HG02610 (cell line): Measurements from ENCODE around the gene ATG9B.

Experiments
- ATAC-seq: cut with Tn5 transposase; IDR thresholded peaks from one replicate; pipeline ENCODE4 v1.9.1; 2021; ENCODE audit warnings: mild to moderate bottlenecking, moderate library complexity; ENCODE audit not compliant: unreplicated experiment

Gene ATG9B

GRCh38 chr7:150988230-150989226 lies 35.8 kb downstream of the ATG9B start:
- ATAC-seq: no peak

DNA sequence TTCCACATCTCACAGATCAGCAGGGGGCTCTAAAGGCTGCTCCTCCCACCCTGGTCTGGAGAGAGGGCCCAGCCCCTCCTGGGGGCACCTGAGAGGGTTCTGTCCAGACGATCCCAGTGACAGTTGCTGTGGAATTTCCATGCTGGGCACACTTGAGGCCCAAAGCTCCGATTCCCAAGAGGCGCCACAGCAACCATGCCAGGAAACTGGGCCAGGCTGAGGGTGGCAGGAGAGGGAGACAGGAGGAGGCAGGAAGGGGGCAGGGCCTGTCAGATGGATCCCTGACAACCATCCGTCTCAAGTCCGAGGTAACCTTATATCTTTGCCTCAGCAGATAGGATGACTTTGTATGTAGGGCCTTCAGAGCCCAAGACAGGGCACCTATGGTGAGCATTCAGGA lies 37.7 kb downstream of the ATG9B start:
- no peak for ATAC-seq

- no peak for ATAC-seq
Measured at GRCh38 chr7:150986099-150986512, 38.2 kb downstream of the ATG9B start.

DNA sequence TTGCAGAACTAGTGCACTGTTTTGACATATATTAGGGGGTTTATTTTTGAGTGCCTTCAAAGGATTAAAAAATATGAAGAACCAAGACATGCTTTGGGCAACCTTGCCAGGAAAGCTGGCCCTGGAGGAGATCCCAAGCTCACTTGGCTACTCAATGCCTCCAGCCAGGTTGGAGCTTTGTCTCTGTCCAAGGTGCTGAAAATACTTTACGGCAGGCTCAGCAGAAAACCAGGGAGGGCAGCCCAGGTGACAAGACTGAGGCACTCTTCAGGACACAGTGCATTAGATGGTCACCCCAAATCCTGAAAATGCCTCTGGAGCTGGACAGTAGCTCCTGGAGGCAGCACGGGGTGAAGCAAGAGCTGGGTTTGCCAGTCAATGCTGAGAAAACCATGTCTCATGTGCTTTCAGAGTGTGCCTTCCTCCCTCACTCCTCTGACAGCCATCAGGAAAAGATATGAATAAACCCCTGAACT lies 40.4 kb downstream of the ATG9B start:
- ATAC-seq: no peak

DNA sequence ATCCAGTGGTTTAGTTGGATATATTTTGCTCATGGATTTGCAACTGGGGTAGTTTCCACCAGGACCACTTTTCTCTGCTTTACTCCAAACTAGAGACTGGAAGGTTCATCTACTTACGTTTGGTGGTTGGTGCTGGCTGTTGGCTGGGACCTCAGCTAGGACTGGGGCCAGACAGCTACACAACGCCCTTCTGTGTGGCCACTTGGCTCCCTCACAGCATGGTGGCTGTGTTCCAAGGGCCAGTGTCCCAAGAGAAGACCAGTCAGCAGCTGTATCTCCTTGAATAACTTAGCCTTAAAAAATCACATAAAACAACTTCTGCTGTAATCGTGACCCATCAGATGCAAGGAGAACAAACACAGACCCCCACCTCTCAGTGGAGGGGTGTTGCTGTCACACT lies 41.9 kb downstream of the ATG9B start:
- ATAC-seq: no peak

DNA sequence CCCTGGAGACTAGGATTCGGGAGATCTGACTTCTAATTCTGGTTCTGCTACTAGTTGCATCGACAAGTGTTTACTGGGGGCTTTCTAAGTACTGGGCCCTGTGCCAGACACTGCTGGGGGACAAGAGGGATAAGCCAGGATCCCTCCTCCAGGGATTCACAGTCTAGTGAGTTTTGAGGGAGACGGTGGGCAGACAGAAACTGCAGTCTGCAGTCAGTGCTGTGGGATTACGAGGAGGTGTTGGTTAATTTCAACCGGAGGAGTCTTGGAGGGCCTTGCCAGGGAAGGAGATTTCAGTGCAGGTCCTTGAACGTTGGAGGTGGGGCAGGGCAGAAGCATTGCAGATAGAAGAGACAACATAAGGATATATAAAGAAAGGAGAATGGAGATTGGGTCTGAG lies 42.6 kb downstream of the ATG9B start:
- no peak for ATAC-seq

GRCh38 chr7:150980663-150981062 lies 43.6 kb downstream of the ATG9B start:
- no peak for ATAC-seq

- ATAC-seq: no peak
Measured at GRCh38 chr7:150979713-150980390, 44.4 kb downstream of the ATG9B start.

GRCh38 chr7:150978126-150978789 lies 46.0 kb downstream of the ATG9B start, which contains the start of gene KCNH2:
TSS of gene KCNH2 (minus strand) at chr7:150978321. CDS start at chr7:150977913, 408 bp downstream.
- no peak for ATAC-seq

DNA sequence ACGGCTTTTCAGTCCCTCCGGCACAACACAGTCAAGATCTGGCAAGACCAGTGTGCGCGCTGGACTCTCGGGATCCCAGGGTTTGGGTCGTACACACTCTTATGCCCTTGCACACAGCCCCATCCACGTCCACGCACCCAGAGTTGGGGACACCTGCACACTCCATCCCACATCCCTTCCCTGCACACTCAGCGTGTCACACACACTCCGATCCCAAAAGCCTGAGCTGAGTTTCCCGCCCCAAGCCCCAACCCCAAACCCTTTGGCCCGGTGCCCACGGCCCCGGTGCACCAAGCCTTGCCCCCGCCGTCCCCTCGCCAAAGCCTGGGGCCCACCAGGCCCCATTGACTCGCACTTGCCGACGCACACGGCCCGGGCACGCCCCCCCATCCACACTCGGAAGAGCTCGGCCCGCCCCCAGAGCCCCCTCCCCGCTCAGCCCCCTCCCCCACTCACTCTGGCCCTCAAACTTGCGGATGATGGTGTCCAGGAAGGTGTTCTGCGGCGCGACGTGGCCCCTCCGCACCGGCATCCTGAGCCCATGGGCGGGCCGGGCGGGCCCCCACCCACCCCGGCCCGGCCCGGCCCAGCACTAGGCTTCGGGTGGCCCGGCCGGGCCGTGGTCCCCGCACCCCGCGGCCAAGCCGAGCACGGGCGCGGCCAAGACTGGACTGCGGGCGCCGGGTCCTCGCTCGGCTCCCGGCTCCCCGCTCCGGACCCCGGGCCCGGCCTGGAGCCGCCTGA lies 46.7 kb downstream of the ATG9B start:
- ATAC-seq: no peak

DNA sequence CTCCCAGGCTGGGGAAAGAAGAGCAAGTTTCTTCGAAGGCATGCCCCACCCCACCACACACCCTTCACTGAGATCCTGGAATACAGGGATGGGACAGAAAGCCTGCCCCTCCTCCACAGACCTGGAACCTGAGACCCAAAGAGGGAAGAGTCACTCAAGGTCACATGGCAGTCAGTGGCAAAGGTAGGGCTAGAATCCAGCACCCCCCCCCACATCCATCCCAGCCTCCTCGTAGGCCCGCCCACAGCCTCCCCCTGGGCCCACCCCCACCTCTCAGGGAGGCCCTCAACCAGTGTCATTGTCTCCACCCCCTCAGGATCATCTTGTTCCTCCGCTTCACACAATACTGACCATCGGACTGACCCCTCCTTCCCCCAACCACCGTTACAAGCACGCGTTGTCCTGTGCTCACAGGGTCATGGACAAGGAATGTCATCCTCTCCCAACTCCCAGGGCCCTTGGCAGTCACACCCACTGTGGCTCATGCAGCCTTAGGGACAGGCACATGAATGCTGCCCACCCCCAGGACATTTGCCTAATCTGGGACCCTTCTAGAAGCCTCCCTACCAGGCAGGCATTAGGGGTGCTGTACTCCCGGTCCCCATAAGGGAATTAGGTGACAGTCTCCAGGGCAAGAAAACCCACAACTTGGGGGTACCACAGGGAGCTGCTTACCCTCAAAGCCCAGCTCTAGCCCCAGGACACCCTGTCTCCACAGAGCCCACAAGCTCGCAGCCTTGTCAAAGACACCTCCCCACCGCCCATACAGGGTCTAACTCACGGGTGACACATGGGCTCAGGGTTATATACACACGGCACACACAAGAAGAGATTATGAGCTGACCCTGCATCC lies 47.5 kb downstream of the ATG9B start:
- no peak for ATAC-seq

DNA sequence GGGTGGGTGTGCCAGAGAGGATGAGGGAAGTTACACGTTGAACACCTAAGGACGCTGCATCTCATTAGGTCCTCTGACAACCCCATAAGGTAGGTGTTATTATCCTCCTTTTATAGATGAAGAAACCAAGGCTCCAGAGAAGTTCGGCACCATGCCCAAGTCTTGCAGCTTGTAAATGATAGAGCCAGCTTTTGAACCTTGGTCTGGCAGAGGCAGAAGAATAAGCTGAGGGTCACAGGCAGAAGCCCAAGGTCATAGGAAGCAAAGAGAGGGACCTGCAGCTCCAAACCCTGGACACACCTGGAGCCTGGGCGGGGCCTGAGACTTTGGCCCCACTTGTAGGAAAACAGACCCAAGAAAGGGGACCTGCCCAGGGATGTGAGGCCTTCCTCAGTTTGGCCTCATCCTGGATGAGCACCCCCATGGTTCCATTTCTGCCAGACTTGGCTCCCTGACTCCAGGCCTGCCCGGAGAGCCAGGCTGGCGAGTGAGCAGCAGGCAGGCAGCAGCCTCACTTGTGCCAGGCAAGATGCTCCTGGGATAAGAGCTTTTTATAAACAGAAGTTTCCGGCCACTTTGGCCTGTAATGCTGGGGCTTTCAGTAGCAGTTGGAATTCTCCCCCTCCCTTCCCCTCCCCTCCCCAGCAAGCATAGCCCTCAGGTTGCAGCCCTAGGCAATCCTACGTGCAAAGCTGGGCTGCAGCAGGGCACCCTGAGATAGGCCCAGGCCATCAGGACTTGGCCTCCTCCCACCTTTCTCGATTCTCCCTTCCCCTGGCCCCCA lies 48.6 kb downstream of the ATG9B start:
- ATAC-seq: no peak

DNA sequence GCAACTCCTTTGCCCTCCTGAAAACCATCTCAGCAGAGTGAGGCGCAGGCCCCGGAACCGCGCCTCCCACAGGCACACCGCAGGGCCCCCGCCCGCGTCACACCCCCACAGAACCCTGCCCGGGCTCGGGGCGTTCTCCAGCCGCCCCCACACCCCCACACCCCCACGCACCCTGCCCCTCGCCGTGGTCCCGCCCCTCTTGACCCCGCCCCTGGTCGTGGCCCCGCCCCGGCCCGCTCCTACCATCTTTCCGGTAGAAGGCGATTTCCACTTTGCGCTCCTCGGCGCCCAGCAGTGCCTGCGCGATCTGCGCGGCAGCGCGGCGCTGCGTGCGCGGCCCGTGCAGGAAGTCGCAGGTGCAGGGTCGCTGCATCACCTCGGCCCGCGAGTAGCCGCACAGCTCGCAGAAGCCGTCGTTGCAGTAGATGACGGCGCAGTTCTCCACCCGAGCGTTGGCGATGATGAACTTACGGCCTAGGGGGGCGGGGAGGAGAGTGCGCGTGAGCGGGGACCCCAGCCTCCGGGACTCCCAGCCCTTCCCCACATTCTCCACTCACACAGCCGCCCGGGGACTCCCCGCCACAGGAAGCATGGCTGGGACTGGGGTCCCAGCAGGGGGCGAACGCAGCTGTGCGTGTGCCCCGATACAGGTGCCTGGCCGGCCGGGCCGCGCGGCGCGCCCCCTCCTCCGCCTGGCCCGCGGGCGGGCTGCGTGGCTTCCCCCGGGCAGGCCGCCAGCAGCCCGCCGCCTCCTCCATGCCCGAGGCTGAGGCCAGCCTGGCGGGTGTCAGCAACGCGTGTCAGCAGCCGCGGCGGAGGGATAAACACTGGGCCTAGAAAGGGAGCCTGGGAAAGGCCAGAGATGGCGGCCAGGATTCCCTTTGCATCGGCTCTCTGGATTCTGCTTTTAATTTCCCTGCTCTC lies 49.6 kb downstream of the ATG9B start:
- peak; percentile 38 for ATAC-seq

GRCh38 chr7:150973571-150974451 lies 50.5 kb downstream of the ATG9B start:
- no peak for ATAC-seq

- ATAC-seq: no peak
Measured at GRCh38 chr7:150972741-150973140, 51.6 kb downstream of the ATG9B start.

- no peak for ATAC-seq
Measured at GRCh38 chr7:150972023-150972468, 52.2 kb downstream of the ATG9B start.
